ENCODE data around the gene RPL11.

DNA sequence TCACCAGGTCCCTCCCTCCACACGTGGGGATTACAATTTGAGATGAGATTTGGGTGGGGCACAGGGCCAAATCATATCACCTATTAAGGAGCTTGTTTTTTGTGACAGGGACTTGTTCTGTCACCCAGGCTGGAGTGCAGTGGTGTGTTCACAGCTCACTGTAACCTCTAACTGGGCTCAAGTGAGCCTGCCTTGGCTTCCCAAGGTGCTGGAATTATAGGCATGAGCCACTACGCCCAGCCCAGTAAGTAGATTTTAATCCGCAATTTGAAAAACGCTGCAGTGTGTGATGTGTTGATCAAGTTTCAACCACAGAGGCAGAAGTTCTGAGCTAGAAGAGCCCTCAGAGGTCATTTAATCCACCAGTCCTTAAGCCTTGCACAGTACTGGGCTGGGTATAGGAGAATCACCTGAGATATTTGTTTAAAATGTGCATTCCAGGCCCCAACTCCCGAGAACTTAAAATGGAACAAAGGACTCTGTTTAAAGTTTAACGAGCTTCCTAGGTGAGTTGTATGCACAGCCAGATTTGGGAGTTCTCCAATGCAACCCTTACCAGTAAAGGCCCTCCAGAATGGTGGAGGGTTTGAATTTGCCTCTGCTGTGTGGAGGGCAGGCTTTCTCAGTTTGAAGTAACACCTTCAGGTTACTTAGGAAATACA, 13.4 kb downstream of the RPL11 start:
- TF ChIP-seq POLR2A (IDR thresholded peaks at IDR 0.05) (no peak), POLR2AphosphoS5 (IDR thresholded peaks at IDR 0.05) (no peak)
- TF ChIP-seq, protein P1, sequence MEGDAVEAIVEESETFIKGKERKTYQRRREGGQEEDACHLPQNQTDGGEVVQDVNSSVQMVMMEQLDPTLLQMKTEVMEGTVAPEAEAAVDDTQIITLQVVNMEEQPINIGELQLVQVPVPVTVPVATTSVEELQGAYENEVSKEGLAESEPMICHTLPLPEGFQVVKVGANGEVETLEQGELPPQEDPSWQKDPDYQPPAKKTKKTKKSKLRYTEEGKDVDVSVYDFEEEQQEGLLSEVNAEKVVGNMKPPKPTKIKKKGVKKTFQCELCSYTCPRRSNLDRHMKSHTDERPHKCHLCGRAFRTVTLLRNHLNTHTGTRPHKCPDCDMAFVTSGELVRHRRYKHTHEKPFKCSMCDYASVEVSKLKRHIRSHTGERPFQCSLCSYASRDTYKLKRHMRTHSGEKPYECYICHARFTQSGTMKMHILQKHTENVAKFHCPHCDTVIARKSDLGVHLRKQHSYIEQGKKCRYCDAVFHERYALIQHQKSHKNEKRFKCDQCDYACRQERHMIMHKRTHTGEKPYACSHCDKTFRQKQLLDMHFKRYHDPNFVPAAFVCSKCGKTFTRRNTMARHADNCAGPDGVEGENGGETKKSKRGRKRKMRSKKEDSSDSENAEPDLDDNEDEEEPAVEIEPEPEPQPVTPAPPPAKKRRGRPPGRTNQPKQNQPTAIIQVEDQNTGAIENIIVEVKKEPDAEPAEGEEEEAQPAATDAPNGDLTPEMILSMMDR (IDR thresholded peaks at IDR 0.05 in 8 of 11, conservative IDR thresholded peaks at IDR 0.05 in 3 of 11), result no peak
